ENCODE measurements around the gene CAMK2B. TPM values are rescaled to one million over a fixed set of nuclear protein-coding genes. Genes with fewer than 3 reads are reported as not detected.
"Not testable (repeated sequence)": the region's sequence is repeated elsewhere in the genome, so short reads cannot be mapped to it uniquely, and the experiment has no call there.

CAMK2B gene
- total RNA-seq, 1 experiment from 2014 or later = 0.13 TPM

- no peak for DNase-seq (ENCODE audit: low read depth, low spot score)
- in situ Hi-C loops (cut with HindIII; ENCODE audit: low pct_unique_long_range_greater_than_20kb, low sequenced_read_pairs) = no loop called here
Observed at GRCh38 chr7:44184873-44185446, 140.4 kb downstream of the CAMK2B start.

GRCh38 chr7:44184206-44184872, 141.1 kb downstream of the CAMK2B start:
- in situ Hi-C loops (cut with HindIII; ENCODE audit: low pct_unique_long_range_greater_than_20kb, low sequenced_read_pairs) = no loop called here
- DNase-seq (ENCODE audit: low read depth, low spot score) = no peak

GRCh38 chr7:44183386-44183785, 142.0 kb downstream of the CAMK2B start:
- no peak for DNase-seq (ENCODE audit: low read depth, low spot score)
- in situ Hi-C loops (cut with HindIII; ENCODE audit: low pct_unique_long_range_greater_than_20kb, low sequenced_read_pairs) = no loop called here

- no peak for DNase-seq (ENCODE audit: low read depth, low spot score)
- in situ Hi-C loops (cut with HindIII; ENCODE audit: low pct_unique_long_range_greater_than_20kb, low sequenced_read_pairs) = no loop called here
Observed at GRCh38 chr7:44182827-44183226, 142.6 kb downstream of the CAMK2B start.

- no peak for DNase-seq (ENCODE audit: low read depth, low spot score)
- in situ Hi-C loops (cut with HindIII; ENCODE audit: low pct_unique_long_range_greater_than_20kb, low sequenced_read_pairs) = no loop called here
Observed at GRCh38 chr7:44180631-44181030, 144.8 kb downstream of the CAMK2B start.

- no peak for DNase-seq (ENCODE audit: low read depth, low spot score)
Observed at GRCh38 chr7:44177570-44178131, 147.7 kb downstream of the CAMK2B start.

GRCh38 chr7:44176486-44176885, 148.9 kb downstream of the CAMK2B start:
- in situ Hi-C loops (cut with HindIII; ENCODE audit: low pct_unique_long_range_greater_than_20kb, low sequenced_read_pairs) = no loop called here
- DNase-seq (ENCODE audit: low read depth, low spot score) = no peak

More at GRCh38 chr7:44177570-44178131, 147.7 kb downstream of the CAMK2B start:
- in situ Hi-C loops (cut with HindIII; ENCODE audit: low pct_unique_long_range_greater_than_20kb, low sequenced_read_pairs) = no loop called here

GRCh38 chr7:44175730-44176129, 149.7 kb downstream of the CAMK2B start:
- in situ Hi-C loops (cut with HindIII; ENCODE audit: low pct_unique_long_range_greater_than_20kb, low sequenced_read_pairs) = no loop called here

GRCh38 chr7:44174694-44174948, 150.8 kb downstream of the CAMK2B start:
- in situ Hi-C loops (cut with HindIII; ENCODE audit: low pct_unique_long_range_greater_than_20kb, low sequenced_read_pairs); DNase-seq (ENCODE audit: low read depth, low spot score): not testable (repeated sequence)

More at GRCh38 chr7:44175730-44176129, 149.7 kb downstream of the CAMK2B start:
- no peak for DNase-seq (ENCODE audit: low read depth, low spot score)

GRCh38 chr7:44173911-44174693, 151.3 kb downstream of the CAMK2B start:
- in situ Hi-C loops (cut with HindIII; ENCODE audit: low pct_unique_long_range_greater_than_20kb, low sequenced_read_pairs) = no loop called here
- DNase-seq (ENCODE audit: low read depth, low spot score) = no peak

GRCh38 chr7:44172803-44173424, 152.5 kb downstream of the CAMK2B start:
- no peak for DNase-seq (ENCODE audit: low read depth, low spot score)
- in situ Hi-C loops (cut with HindIII; ENCODE audit: low pct_unique_long_range_greater_than_20kb, low sequenced_read_pairs) = no loop called here

- in situ Hi-C loops (cut with HindIII; ENCODE audit: low pct_unique_long_range_greater_than_20kb, low sequenced_read_pairs) = no loop called here
- DNase-seq (ENCODE audit: low read depth, low spot score) = no peak
Observed at GRCh38 chr7:44172352-44172751, 153.0 kb downstream of the CAMK2B start.

- DNase-seq (ENCODE audit: low read depth, low spot score); in situ Hi-C loops (cut with HindIII; ENCODE audit: low pct_unique_long_range_greater_than_20kb, low sequenced_read_pairs): not testable (repeated sequence)
Observed at GRCh38 chr7:44171901-44172300, 153.5 kb downstream of the CAMK2B start.

GRCh38 chr7:44167920-44168319, 157.5 kb downstream of the CAMK2B start:
- in situ Hi-C loops (cut with HindIII; ENCODE audit: low pct_unique_long_range_greater_than_20kb, low sequenced_read_pairs) = no loop called here
- no peak for DNase-seq (ENCODE audit: low read depth, low spot score)

Other genes with a start within 250 kb of the CAMK2B start
- 12.7 and 13.7 TPM in 2 replicates for gene POLM, start 243.1 kb downstream of the CAMK2B start, total RNA-seq (2014; rRNA removed; shearing (Covaris generic))
- gene AEBP1, start 221.2 kb downstream of the CAMK2B start, total RNA-seq (2014; rRNA removed; shearing (Covaris generic)) = not detected in 2 replicates
- gene POLD2, start 202.0 kb downstream of the CAMK2B start, total RNA-seq (2014; rRNA removed; shearing (Covaris generic)) = 167 and 172 TPM in 2 replicates
- not detected in 2 replicates for gene MYL7, start 184.3 kb downstream of the CAMK2B start, total RNA-seq (2014; rRNA removed; shearing (Covaris generic))
- gene GCK, start 136.2 kb downstream of the CAMK2B start, total RNA-seq (2014; rRNA removed; shearing (Covaris generic)) = not detected in 2 replicates
- 159 and 163 TPM in 2 replicates for gene YKT6, start 124.6 kb downstream of the CAMK2B start, total RNA-seq (2014; rRNA removed; shearing (Covaris generic))
- 80.5 and 98.2 TPM in 2 replicates for gene NUDCD3, start 165.1 kb upstream of the CAMK2B start, total RNA-seq (2014; rRNA removed; shearing (Covaris generic))
- gene NPC1L1, start 215.7 kb upstream of the CAMK2B start, total RNA-seq (2014; rRNA removed; shearing (Covaris generic)) = not detected in 2 replicates
- gene DDX56, start 248.3 kb upstream of the CAMK2B start, total RNA-seq (2014; rRNA removed; shearing (Covaris generic)) = 131 and 138 TPM in 2 replicates

Data from SK-MEL-5 (cell line).